Ramos (cell line): ENCODE measurements around the gene BRI3.

Source experiments
- in situ Hi-C: fragments of 300-500 bp; cut with MboI; formaldehyde crosslinking; loops from one replicate; pipeline ENCODE4 v1.14.3; 2022; ENCODE audit warnings: low sequenced_read_pairs; ENCODE audit not compliant: unreplicated experiment

The BRI3 gene

GRCh38 chr7:98251601-98252424 is 29.7 kb upstream of the BRI3 start, which contains the start of gene TECPR1:
TECPR1 (minus strand) TSS chr7:98252232; CDS start chr7:98246146, 6,086 bp downstream.
- in situ Hi-C loops = no loop called here

- in situ Hi-C loops = no loop called here
These were observed 28.9 kb upstream of the BRI3 start for GRCh38 chr7:98252425-98253054.

DNA sequence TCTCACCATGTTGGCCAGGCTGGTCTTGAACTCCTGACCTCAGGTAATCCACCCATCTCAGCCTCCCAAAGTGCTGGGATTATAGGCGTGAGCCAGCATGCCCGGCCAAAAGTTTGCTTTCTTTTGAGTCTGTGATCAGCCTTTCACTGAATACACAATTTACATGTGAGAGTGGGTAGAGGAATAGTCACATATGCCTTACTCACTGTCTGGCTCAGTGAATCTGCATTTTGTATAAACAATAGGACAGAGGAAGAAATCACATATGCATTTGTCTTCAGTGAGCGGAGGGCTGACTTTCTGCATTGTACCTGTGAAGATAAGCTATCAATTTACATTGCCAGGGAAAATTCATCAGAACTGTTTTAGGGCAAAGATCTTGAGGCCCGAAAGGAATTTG is 27.0 kb upstream of the BRI3 start:
- in situ Hi-C loops = no loop called here

DNA sequence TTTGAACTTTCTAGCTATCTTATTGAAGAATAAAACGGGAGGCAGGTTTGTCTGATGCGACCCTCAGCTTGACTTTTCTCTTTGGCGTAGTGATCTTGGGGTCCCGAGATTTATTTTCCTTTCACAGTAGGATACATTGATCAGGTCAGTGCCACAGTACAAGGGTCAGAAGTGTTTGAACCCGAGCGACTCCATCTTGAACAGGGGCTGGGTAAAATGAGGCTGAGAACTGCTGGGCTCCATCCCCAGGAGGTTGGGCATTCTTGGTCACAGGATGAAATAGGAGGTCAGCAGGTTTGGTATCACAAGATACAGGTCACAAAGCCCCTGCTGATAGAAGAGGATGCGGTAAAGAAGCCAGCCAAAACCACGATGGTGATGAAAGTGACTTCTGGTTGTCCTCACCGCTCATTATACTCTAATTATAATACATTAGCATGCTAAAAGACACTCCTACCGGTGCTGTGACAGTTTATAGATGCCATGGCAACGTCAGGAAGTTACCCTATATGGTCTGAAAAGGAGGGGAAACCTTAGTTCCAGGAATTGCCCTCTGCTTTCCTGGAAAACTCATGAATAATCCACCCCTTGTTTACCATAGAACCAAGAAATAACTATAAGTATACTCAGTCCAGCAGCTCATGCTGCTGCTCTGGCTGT is 26.4 kb upstream of the BRI3 start:
- in situ Hi-C loops = no loop called here

GRCh38 chr7:98256431-98256830 is 25.1 kb upstream of the BRI3 start:
- in situ Hi-C loops = no loop called here

DNA sequence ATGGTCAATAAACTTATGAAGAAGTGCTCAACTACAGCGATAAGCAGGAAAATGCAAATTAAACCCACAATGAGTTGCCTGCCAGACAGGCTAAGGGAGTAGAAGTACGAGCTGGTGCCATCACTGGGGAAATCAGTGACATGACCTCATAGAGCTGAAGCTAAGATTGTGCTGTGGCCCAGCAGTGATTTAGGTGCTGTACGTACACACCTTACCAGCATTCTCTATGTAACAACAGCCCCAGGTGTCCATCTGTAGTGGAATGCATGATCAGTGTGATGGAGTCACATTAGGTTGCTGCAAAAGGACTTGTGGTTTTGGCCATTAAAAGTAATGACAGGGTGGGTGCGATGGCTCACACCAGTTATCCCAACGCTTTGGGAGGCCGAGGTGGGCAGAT is 23.8 kb upstream of the BRI3 start:
- in situ Hi-C loops = no loop called here

GRCh38 chr7:98265841-98266271 is 15.6 kb upstream of the BRI3 start:
- in situ Hi-C loops = no loop called here

GRCh38 chr7:98266840-98267239 is 14.6 kb upstream of the BRI3 start:
- in situ Hi-C loops = no loop called here

- in situ Hi-C loops = no loop called here
These were observed 14.2 kb upstream of the BRI3 start for GRCh38 chr7:98267303-98267702.

- in situ Hi-C loops = no loop called here
These were observed 5.2 kb upstream of the BRI3 start for GRCh38 chr7:98276241-98276761.

DNA sequence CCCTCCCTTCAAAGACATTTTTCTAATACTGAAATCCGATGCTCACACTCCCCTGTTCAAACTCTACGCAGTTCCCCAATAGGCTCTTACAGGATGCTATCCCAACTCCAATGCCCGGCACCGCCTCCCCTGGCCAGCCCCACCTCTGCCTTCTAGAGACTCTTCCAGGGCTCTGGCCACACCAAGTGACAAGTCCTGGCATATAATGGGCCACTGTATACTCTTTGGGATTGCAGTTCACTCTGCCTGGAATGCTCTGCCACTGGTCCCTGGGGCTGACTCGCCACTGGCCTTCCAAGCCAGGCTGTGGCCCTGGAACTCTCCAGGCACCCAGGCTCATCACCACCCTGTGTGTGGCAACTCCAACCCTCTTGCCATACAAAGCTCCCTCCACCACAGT is 3.1 kb upstream of the BRI3 start:
- in situ Hi-C loops = no loop called here

DNA sequence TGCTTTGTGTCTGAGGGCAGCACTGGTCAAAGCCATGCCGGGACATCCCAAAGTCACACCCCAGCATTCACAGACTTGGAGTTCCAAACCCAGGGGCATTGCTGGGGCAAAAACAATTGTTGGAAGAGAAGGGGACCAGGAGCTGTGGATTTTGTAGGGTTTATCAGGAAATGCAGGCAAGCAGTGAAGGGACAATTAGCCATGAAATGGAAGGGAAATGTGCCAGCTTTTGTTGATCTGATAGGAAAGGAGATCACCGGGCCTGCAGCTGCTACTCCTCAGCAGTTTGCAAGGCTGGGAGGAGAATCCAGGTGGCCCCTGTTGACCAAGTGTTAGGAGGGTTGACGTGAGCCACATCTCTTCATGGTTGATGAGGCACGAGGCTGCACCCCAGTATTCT is 2.5 kb upstream of the BRI3 start:
- in situ Hi-C loops = no loop called here

- in situ Hi-C loops = no loop called here
These were observed 1.2 kb upstream of the BRI3 start for GRCh38 chr7:98280296-98280695.

- in situ Hi-C loops = no loop called here
These were observed 496 bp downstream of the BRI3 start for GRCh38 chr7:98281757-98282606.

DNA sequence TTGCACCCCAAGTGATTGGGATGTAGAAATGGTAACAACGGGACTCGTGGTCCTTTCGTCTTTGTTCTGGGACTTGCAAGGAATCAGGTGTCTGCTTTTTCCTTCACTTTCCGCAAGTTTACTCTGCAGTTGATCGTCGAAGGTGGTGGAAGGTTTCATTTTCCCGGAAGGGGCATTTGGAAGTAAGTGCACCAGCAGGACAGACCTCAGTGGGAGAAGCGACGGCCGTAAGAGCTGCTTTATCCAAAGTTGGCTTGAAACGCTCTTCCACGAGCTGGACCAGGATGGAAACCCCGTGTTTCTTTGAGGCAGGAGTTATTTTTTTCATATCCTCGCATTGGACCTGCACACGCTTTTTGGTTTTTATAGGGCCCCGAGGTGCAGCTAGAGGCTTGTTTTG is 1.2 kb downstream of the BRI3 start:
- in situ Hi-C loops = no loop called here

DNA sequence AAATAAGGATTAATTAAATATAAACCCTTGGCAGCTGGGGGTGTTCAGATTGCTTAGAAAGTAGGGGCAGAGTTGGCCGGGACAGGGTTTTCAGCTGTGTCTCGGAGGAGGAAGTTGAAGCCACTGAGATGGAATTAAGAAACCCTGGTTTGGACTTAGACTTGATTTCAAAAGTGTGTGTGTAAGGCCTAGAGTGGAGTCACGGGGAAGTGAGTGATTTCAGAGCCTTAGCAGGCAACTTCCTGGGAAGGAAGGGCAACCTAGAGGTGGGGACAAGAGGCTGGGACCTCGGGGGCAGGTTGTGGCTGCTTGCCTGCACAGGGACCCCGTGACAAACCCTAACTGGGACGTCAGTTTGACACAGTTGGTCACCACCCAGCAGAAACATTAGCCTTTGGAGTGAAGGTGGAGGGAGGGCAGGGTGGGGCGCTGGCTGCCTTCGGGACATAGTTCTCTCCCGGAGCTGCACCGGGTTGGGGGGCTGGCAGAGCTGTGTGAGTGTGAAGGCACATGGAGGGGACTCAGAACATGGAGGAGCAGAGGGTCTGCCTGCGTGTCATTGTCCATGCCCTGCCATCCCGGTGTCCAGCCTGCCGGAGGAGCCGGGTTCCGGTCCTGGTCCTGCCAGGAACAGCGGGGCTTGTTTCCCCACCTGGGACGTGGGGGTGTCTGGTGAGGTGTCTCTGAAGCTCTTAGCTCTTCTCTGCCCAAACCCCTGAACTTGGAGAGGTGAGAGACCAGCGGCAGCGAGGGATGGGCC is 1.8 kb downstream of the BRI3 start:
- in situ Hi-C loops = no loop called here

GRCh38 chr7:98283887-98284222 is 2.4 kb downstream of the BRI3 start:
- in situ Hi-C loops = no loop called here

- in situ Hi-C loops = no loop called here
These were observed 3.0 kb downstream of the BRI3 start for GRCh38 chr7:98284335-98285036.
